SK-N-SH (cell line): ENCODE data around the gene ASB11.

ENCODE experiments used
- EP300 ChIP-seq, 2 experiments: IDR thresholded peaks; 2 replicates each; pipeline versions ENCODE4 v1.4.0 to v1.6.1; 2012; ENCODE audit warnings: borderline replicate concordance in 1 of 2, low read depth in 1 of 2, low read length in 1 of 2
- FOXJ3 ChIP-seq: sonication (generic); formaldehyde crosslinking; IDR thresholded peaks from 2 replicates; pipeline ENCODE4 v1.5.1; 2020; ENCODE audit warnings: mild to moderate bottlenecking, missing genetic modification reagents
- RCOR1 ChIP-seq: fragments of 150-350 bp; IDR thresholded peaks from 2 replicates; pipeline ENCODE4 v1.6.1; 2017; ENCODE audit warnings: antibody characterized with exemption, low read length
- TF ChIP-seq, protein P1 (sequence below): fragments of 200-600 bp; sonication (generic); IDR thresholded peaks from 2 replicates; pipeline ENCODE4 v1.6.1; 2017; ENCODE audit warnings: antibody characterized with exemption, mild to moderate bottlenecking, moderate library complexity
- TF ChIP-seq, protein P2 (sequence below): IDR thresholded peaks from 2 replicates; pipeline ENCODE4 v1.4.0; 2012; ENCODE audit warnings: low read depth, borderline replicate concordance
- TF ChIP-seq, protein P3 (sequence below): IDR thresholded peaks from 2 replicates; pipeline ENCODE4 v1.6.1; 2012; ENCODE audit warnings: mild to moderate bottlenecking, low read depth, low read length, moderate library complexity

DNA sequence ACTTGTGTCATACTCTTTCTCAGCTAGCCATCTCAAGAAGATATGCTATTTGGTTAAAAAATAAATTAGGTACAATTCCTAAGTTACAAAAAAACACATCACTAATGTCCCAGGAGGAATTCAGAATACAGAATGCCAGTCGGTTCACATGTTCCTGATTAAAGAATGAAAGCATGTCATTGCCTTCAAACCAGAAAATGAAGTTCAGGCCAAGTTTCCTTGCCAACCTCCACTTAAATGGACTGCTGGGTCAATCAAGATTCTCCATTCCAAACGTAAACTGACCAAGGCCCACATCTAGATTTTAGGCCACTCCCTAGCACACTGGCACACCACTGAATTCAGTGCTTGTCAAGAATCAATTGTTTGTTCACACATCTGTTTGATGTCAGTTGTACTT, 13.4 kb upstream of the ASB11 start:
- TF ChIP-seq FOXJ3 (CRISPR knock-in tag), result no peak
- TF ChIP-seq, protein P1, sequence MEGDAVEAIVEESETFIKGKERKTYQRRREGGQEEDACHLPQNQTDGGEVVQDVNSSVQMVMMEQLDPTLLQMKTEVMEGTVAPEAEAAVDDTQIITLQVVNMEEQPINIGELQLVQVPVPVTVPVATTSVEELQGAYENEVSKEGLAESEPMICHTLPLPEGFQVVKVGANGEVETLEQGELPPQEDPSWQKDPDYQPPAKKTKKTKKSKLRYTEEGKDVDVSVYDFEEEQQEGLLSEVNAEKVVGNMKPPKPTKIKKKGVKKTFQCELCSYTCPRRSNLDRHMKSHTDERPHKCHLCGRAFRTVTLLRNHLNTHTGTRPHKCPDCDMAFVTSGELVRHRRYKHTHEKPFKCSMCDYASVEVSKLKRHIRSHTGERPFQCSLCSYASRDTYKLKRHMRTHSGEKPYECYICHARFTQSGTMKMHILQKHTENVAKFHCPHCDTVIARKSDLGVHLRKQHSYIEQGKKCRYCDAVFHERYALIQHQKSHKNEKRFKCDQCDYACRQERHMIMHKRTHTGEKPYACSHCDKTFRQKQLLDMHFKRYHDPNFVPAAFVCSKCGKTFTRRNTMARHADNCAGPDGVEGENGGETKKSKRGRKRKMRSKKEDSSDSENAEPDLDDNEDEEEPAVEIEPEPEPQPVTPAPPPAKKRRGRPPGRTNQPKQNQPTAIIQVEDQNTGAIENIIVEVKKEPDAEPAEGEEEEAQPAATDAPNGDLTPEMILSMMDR, result no peak
- TF ChIP-seq, protein P2, sequence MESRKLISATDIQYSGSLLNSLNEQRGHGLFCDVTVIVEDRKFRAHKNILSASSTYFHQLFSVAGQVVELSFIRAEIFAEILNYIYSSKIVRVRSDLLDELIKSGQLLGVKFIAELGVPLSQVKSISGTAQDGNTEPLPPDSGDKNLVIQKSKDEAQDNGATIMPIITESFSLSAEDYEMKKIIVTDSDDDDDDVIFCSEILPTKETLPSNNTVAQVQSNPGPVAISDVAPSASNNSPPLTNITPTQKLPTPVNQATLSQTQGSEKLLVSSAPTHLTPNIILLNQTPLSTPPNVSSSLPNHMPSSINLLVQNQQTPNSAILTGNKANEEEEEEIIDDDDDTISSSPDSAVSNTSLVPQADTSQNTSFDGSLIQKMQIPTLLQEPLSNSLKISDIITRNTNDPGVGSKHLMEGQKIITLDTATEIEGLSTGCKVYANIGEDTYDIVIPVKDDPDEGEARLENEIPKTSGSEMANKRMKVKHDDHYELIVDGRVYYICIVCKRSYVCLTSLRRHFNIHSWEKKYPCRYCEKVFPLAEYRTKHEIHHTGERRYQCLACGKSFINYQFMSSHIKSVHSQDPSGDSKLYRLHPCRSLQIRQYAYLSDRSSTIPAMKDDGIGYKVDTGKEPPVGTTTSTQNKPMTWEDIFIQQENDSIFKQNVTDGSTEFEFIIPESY, result no peak
- no peak for TF ChIP-seq EP300 (IDR thresholded peaks at IDR 0.05; ENCODE audit: borderline replicate concordance in 1 of 2, low read depth in 1 of 2, low read length in 1 of 2)
- no peak for TF ChIP-seq RCOR1
- TF ChIP-seq, protein P3, sequence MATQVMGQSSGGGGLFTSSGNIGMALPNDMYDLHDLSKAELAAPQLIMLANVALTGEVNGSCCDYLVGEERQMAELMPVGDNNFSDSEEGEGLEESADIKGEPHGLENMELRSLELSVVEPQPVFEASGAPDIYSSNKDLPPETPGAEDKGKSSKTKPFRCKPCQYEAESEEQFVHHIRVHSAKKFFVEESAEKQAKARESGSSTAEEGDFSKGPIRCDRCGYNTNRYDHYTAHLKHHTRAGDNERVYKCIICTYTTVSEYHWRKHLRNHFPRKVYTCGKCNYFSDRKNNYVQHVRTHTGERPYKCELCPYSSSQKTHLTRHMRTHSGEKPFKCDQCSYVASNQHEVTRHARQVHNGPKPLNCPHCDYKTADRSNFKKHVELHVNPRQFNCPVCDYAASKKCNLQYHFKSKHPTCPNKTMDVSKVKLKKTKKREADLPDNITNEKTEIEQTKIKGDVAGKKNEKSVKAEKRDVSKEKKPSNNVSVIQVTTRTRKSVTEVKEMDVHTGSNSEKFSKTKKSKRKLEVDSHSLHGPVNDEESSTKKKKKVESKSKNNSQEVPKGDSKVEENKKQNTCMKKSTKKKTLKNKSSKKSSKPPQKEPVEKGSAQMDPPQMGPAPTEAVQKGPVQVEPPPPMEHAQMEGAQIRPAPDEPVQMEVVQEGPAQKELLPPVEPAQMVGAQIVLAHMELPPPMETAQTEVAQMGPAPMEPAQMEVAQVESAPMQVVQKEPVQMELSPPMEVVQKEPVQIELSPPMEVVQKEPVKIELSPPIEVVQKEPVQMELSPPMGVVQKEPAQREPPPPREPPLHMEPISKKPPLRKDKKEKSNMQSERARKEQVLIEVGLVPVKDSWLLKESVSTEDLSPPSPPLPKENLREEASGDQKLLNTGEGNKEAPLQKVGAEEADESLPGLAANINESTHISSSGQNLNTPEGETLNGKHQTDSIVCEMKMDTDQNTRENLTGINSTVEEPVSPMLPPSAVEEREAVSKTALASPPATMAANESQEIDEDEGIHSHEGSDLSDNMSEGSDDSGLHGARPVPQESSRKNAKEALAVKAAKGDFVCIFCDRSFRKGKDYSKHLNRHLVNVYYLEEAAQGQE, result no peak
